ENCODE data around the gene MYOT. TPM values are rescaled to one million over a fixed set of nuclear protein-coding genes. Genes with fewer than 3 reads are reported as not detected.

MYOT gene
- total RNA-seq, 1 experiment from 2014 or later: not detected

GRCh38 chr5:137901011-137901817 is 33.6 kb downstream of the MYOT start:
- Mint-ChIP-seq H3K4me1 (no peaks in the 10 kb centered on the region), H3K36me3 (no peaks in the 10 kb centered on the region), H3K4me3 (no peak overlapping the region), H3K27ac (no peak overlapping the region), H3K27me3 (ENCODE audit: low read depth) (no peaks in the 10 kb centered on the region), H3K9me3 (no peaks in the 10 kb centered on the region)
- ATAC-seq (no peak), DNase-seq (ENCODE audit: low spot score) (no peak)
- ChIA-PET POLR2A (no interaction called here), CTCF (interaction anchor here (0.6 to 1.1 kb wide), 2 partner anchors 123 to 159 kb away, joined by 3 to 5 read pairs; no protein-coding TSS in a partner anchor)
- TF ChIP-seq ESRRA (CRISPR knock-in tag; IDR thresholded peaks at IDR 0.05; ENCODE audit: borderline replicate concordance): no peak
- TF ChIP-seq, protein P1, sequence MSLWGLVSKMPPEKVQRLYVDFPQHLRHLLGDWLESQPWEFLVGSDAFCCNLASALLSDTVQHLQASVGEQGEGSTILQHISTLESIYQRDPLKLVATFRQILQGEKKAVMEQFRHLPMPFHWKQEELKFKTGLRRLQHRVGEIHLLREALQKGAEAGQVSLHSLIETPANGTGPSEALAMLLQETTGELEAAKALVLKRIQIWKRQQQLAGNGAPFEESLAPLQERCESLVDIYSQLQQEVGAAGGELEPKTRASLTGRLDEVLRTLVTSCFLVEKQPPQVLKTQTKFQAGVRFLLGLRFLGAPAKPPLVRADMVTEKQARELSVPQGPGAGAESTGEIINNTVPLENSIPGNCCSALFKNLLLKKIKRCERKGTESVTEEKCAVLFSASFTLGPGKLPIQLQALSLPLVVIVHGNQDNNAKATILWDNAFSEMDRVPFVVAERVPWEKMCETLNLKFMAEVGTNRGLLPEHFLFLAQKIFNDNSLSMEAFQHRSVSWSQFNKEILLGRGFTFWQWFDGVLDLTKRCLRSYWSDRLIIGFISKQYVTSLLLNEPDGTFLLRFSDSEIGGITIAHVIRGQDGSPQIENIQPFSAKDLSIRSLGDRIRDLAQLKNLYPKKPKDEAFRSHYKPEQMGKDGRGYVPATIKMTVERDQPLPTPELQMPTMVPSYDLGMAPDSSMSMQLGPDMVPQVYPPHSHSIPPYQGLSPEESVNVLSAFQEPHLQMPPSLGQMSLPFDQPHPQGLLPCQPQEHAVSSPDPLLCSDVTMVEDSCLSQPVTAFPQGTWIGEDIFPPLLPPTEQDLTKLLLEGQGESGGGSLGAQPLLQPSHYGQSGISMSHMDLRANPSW (CRISPR knock-in tag; conservative IDR thresholded peaks at IDR 0.05; ENCODE audit: low read depth): no peak
- no peak for TF ChIP-seq GABPB1 (CRISPR knock-in tag; IDR thresholded peaks at IDR 0.05)

GRCh38 chr5:137902408-137903133 is 34.9 kb downstream of the MYOT start:
- H3K27me3 Mint-ChIP-seq (ENCODE audit: low read depth): no peaks in the 10 kb centered on the region
- no peak overlapping the region for H3K4me3 Mint-ChIP-seq
- no peaks in the 10 kb centered on the region for H3K36me3 Mint-ChIP-seq
- TF ChIP-seq ZNF219 (CRISPR knock-in tag; IDR thresholded peaks at IDR 0.05; ENCODE audit: borderline replicate concordance) (no peak), CBFB (CRISPR knock-in tag; IDR thresholded peaks at IDR 0.05; ENCODE audit: low read depth) (no peak), PRDM15 (CRISPR knock-in tag; IDR thresholded peaks at IDR 0.05) (no peak), JAZF1 (CRISPR knock-in tag; IDR thresholded peaks at IDR 0.05) (no peak)
- no peaks in the 10 kb centered on the region for H3K9me3 Mint-ChIP-seq
- ATAC-seq (no peak), DNase-seq (ENCODE audit: low spot score) (no peak)
- POLR2A ChIA-PET: no interaction called here
- no peaks in the 10 kb centered on the region for H3K4me1 Mint-ChIP-seq
- CTCF ChIA-PET: interaction anchor here (0.6 to 2.4 kb wide), 2 partner anchors 124 to 1719 kb away, joined by 3 to 8 read pairs; no protein-coding TSS in a partner anchor
- H3K27ac Mint-ChIP-seq: no peak overlapping the region

- no peak for ATAC-seq
- ChIA-PET POLR2A (no interaction called here), CTCF (no interaction called here)
- H3K36me3 Mint-ChIP-seq: no peaks in the 10 kb centered on the region
- H3K4me1 Mint-ChIP-seq: no peaks in the 10 kb centered on the region
- H3K27ac Mint-ChIP-seq: no peak overlapping the region
- peaks cover 5% of the 10 kb centered on the region for H3K27me3 Mint-ChIP-seq (ENCODE audit: low read depth)
- TF ChIP-seq SMAD3 (CRISPR knock-in tag; IDR thresholded peaks at IDR 0.05; ENCODE audit: borderline replicate concordance) (no peak), GABPB1 (CRISPR knock-in tag; IDR thresholded peaks at IDR 0.05) (no peak), SP1 (CRISPR knock-in tag; conservative IDR thresholded peaks at IDR 0.05) (no peak), ZBTB21 (CRISPR knock-in tag; IDR thresholded peaks at IDR 0.05; ENCODE audit: borderline replicate concordance) (no peak), CREB1 (CRISPR knock-in tag; IDR thresholded peaks at IDR 0.05) (no peak), ATF3 (CRISPR knock-in tag; conservative IDR thresholded peaks at IDR 0.05) (no peak), ZNF263 (CRISPR knock-in tag; IDR thresholded peaks at IDR 0.05; ENCODE audit: low read depth) (no peak), FOXK1 (CRISPR knock-in tag; IDR thresholded peaks at IDR 0.05) (no peak), ZNF317 (CRISPR knock-in tag; IDR thresholded peaks at IDR 0.05; ENCODE audit: borderline replicate concordance, low read depth) (no peak), PREB (CRISPR knock-in tag; IDR thresholded peaks at IDR 0.05; ENCODE audit: borderline replicate concordance) (no peak), ZNF671 (CRISPR knock-in tag; IDR thresholded peaks at IDR 0.05) (no peak)
- TF ChIP-seq, protein P2, sequence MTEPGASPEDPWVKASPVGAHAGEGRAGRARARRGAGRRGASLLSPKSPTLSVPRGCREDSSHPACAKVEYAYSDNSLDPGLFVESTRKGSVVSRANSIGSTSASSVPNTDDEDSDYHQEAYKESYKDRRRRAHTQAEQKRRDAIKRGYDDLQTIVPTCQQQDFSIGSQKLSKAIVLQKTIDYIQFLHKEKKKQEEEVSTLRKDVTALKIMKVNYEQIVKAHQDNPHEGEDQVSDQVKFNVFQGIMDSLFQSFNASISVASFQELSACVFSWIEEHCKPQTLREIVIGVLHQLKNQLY (CRISPR knock-in tag; IDR thresholded peaks at IDR 0.05): no peak
- TF ChIP-seq, protein P3, sequence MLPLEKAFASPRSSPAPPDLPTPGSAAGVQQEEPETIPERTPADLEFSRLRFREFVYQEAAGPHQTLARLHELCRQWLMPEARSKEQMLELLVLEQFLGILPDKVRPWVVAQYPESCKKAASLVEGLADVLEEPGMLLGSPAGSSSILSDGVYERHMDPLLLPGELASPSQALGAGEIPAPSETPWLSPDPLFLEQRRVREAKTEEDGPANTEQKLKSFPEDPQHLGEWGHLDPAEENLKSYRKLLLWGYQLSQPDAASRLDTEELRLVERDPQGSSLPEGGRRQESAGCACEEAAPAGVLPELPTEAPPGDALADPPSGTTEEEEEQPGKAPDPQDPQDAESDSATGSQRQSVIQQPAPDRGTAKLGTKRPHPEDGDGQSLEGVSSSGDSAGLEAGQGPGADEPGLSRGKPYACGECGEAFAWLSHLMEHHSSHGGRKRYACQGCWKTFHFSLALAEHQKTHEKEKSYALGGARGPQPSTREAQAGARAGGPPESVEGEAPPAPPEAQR (CRISPR knock-in tag; IDR thresholded peaks at IDR 0.05): no peak
- no peak for DNase-seq (ENCODE audit: low spot score)
- H3K4me3 Mint-ChIP-seq: no peak overlapping the region
- peaks cover 22% of the 10 kb centered on the region for H3K9me3 Mint-ChIP-seq
Measured at GRCh38 chr5:137914758-137915157, 47.1 kb downstream of the MYOT start.
